ENCODE results near the gene ARRB2. TPM values are rescaled to one million over a fixed set of nuclear protein-coding genes. Genes with fewer than 3 reads are reported as not detected.

Gene ARRB2
- total RNA-seq, 1 experiment from 2014 or later, result 25.1 TPM

- intact Hi-C loops (cut with micrococcal nuclease), result no loop called here
- Mint-ChIP-seq H3K36me3 (ENCODE audit: insufficient read depth, unreplicated experiment) (no peaks in the 10 kb centered on the region), H3K27me3 (ENCODE audit: insufficient read depth, unreplicated experiment) (no peaks in the 10 kb centered on the region), H3K4me1 (ENCODE audit: insufficient read depth, unreplicated experiment) (no peaks in the 10 kb centered on the region), H3K4me3 (ENCODE audit: unreplicated experiment) (no peak overlapping the region), H3K27ac (ENCODE audit: low read depth, unreplicated experiment) (no peak overlapping the region), H3K9me3 (ENCODE audit: unreplicated experiment) (no peaks in the 10 kb centered on the region)
- BruUV-seq (replicated peaks), result no TSS peak
- TF ChIP-seq CTCF (IDR thresholded peaks at IDR 0.05; ENCODE audit: unreplicated experiment), result no peak
- ChIA-PET POLR2A (no interaction called here), CTCF (interaction anchor here (0.6 kb wide), 1 partner anchor 90 kb away, joined by 3 read pairs; no protein-coding TSS in a partner anchor)
- no peak for DNase-seq (ENCODE audit: unreplicated experiment)
These were observed 4.8 kb downstream of the ARRB2 start for GRCh38 chr17:4715063-4715744.

GRCh38 chr17:4716081-4716480, 5.6 kb downstream of the ARRB2 start:
- Mint-ChIP-seq H3K9me3 (ENCODE audit: unreplicated experiment) (no peaks in the 10 kb centered on the region), H3K4me1 (ENCODE audit: insufficient read depth, unreplicated experiment) (no peaks in the 10 kb centered on the region), H3K4me3 (ENCODE audit: unreplicated experiment) (no peak overlapping the region), H3K27me3 (ENCODE audit: insufficient read depth, unreplicated experiment) (no peaks in the 10 kb centered on the region), H3K27ac (ENCODE audit: low read depth, unreplicated experiment) (no peak overlapping the region), H3K36me3 (ENCODE audit: insufficient read depth, unreplicated experiment) (no peaks in the 10 kb centered on the region)
- intact Hi-C loops (cut with micrococcal nuclease), result no loop called here
- CTCF ChIA-PET, result no interaction called here
- TF ChIP-seq CTCF (IDR thresholded peaks at IDR 0.05; ENCODE audit: unreplicated experiment), result no peak
- no peak for DNase-seq (ENCODE audit: unreplicated experiment)
- POLR2A ChIA-PET, result no interaction called here
- BruUV-seq (replicated peaks), result no TSS peak

GRCh38 chr17:4717791-4718190, 7.4 kb downstream of the ARRB2 start:
- Mint-ChIP-seq H3K4me3 (ENCODE audit: unreplicated experiment) (no peak overlapping the region), H3K36me3 (ENCODE audit: insufficient read depth, unreplicated experiment) (no peaks in the 10 kb centered on the region), H3K27ac (ENCODE audit: low read depth, unreplicated experiment) (no peak overlapping the region), H3K27me3 (ENCODE audit: insufficient read depth, unreplicated experiment) (no peaks in the 10 kb centered on the region), H3K4me1 (ENCODE audit: insufficient read depth, unreplicated experiment) (peaks cover 14% of the 10 kb centered on the region), H3K9me3 (ENCODE audit: unreplicated experiment) (no peaks in the 10 kb centered on the region)
- BruUV-seq (replicated peaks), result no TSS peak
- CTCF ChIA-PET, result no interaction called here
- intact Hi-C loops (cut with micrococcal nuclease), result no loop called here
- POLR2A ChIA-PET, result no interaction called here
- no peak for TF ChIP-seq CTCF (IDR thresholded peaks at IDR 0.05; ENCODE audit: unreplicated experiment)
- DNase-seq (ENCODE audit: unreplicated experiment), result no peak

GRCh38 chr17:4718276-4718675, 7.8 kb downstream of the ARRB2 start:
- POLR2A ChIA-PET, result no interaction called here
- Mint-ChIP-seq H3K27me3 (ENCODE audit: insufficient read depth, unreplicated experiment) (no peaks in the 10 kb centered on the region), H3K27ac (ENCODE audit: low read depth, unreplicated experiment) (no peak overlapping the region), H3K4me3 (ENCODE audit: unreplicated experiment) (no peak overlapping the region), H3K36me3 (ENCODE audit: insufficient read depth, unreplicated experiment) (no peaks in the 10 kb centered on the region), H3K4me1 (ENCODE audit: insufficient read depth, unreplicated experiment) (peaks cover 14% of the 10 kb centered on the region), H3K9me3 (ENCODE audit: unreplicated experiment) (no peaks in the 10 kb centered on the region)
- CTCF ChIA-PET, result no interaction called here
- intact Hi-C loops (cut with micrococcal nuclease), result no loop called here
- BruUV-seq (replicated peaks), result no TSS peak
- no peak for DNase-seq (ENCODE audit: unreplicated experiment)
- TF ChIP-seq CTCF (IDR thresholded peaks at IDR 0.05; ENCODE audit: unreplicated experiment), result no peak

Measured in MCF 10A (cell line).